ENCODE measurements around the gene IP6K1. TPM values are rescaled to one million over a fixed set of nuclear protein-coding genes. Genes with fewer than 3 reads are reported as not detected.

IP6K1 gene
- total RNA-seq, 1 experiment from 2014 or later: 32.2 TPM

DNA sequence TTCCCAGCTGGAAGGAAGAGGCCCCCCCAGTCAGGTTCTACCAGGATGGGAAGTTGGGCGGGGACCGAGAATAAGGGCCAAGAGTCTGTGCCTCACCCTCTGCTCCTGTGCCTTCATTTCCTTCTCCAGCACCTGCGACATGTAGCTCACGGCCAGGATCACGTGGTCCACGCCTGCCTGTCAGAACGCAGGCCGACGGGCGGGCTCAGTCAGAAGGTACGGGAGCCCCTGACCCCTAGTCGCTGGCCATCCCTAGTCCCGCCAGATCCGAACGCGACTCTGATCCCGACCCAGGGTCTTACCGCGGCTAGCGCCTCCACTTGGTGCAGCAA, 63.1 kb downstream of the IP6K1 start (continued):
- TF ChIP-seq, protein P1, sequence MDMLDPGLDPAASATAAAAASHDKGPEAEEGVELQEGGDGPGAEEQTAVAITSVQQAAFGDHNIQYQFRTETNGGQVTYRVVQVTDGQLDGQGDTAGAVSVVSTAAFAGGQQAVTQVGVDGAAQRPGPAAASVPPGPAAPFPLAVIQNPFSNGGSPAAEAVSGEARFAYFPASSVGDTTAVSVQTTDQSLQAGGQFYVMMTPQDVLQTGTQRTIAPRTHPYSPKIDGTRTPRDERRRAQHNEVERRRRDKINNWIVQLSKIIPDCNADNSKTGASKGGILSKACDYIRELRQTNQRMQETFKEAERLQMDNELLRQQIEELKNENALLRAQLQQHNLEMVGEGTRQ (CRISPR knock-in tag; IDR thresholded peaks at IDR 0.05): peak; percentile 88

GRCh38 chr3:49722896-49723295, 63.4 kb downstream of the IP6K1 start:
- peaks cover 19% of the 10 kb centered on the region for H3K36me3 Mint-ChIP-seq
- H3K4me1 Mint-ChIP-seq: peaks cover 16% of the 10 kb centered on the region
- ATAC-seq (no peak), DNase-seq (ENCODE audit: low spot score) (no peak)
- ChIA-PET CTCF (interaction anchor here (1.0 to 1.3 kb wide), 2 partner anchors 25 to 184 kb away, joined by 3 read pairs; no protein-coding TSS in a partner anchor), POLR2A (no interaction called here)
- H3K4me3 Mint-ChIP-seq: peak overlapping the region; percentile 91
- no peaks in the 10 kb centered on the region for H3K27me3 Mint-ChIP-seq (ENCODE audit: low read depth)
- TF ChIP-seq NR1H2 (CRISPR knock-in tag; IDR thresholded peaks at IDR 0.05) (no peak), NFE2L1 (CRISPR knock-in tag; IDR thresholded peaks at IDR 0.05) (no peak), GABPB1 (CRISPR knock-in tag; IDR thresholded peaks at IDR 0.05) (no peak), NFATC4 (CRISPR knock-in tag; IDR thresholded peaks at IDR 0.05) (no peak), MXD4 (CRISPR knock-in tag; IDR thresholded peaks at IDR 0.05; ENCODE audit: borderline replicate concordance) (no peak), MLX (CRISPR knock-in tag; IDR thresholded peaks at IDR 0.05) (no peak), ATF2 (CRISPR knock-in tag; IDR thresholded peaks at IDR 0.05; ENCODE audit: borderline replicate concordance, low read depth) (no peak), HMGA2 (CRISPR knock-in tag; IDR thresholded peaks at IDR 0.05) (no peak), CBFB (CRISPR knock-in tag; IDR thresholded peaks at IDR 0.05; ENCODE audit: low read depth) (no peak)
- TF ChIP-seq, protein P2, sequence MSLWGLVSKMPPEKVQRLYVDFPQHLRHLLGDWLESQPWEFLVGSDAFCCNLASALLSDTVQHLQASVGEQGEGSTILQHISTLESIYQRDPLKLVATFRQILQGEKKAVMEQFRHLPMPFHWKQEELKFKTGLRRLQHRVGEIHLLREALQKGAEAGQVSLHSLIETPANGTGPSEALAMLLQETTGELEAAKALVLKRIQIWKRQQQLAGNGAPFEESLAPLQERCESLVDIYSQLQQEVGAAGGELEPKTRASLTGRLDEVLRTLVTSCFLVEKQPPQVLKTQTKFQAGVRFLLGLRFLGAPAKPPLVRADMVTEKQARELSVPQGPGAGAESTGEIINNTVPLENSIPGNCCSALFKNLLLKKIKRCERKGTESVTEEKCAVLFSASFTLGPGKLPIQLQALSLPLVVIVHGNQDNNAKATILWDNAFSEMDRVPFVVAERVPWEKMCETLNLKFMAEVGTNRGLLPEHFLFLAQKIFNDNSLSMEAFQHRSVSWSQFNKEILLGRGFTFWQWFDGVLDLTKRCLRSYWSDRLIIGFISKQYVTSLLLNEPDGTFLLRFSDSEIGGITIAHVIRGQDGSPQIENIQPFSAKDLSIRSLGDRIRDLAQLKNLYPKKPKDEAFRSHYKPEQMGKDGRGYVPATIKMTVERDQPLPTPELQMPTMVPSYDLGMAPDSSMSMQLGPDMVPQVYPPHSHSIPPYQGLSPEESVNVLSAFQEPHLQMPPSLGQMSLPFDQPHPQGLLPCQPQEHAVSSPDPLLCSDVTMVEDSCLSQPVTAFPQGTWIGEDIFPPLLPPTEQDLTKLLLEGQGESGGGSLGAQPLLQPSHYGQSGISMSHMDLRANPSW (CRISPR knock-in tag; conservative IDR thresholded peaks at IDR 0.05; ENCODE audit: low read depth): no peak
- H3K27ac Mint-ChIP-seq: peak overlapping the region; percentile 82; the same call in 1 of the 2 replicates
- H3K9me3 Mint-ChIP-seq: no peaks in the 10 kb centered on the region

- TF ChIP-seq MLX (CRISPR knock-in tag; IDR thresholded peaks at IDR 0.05): no peak
- TF ChIP-seq, protein P3, sequence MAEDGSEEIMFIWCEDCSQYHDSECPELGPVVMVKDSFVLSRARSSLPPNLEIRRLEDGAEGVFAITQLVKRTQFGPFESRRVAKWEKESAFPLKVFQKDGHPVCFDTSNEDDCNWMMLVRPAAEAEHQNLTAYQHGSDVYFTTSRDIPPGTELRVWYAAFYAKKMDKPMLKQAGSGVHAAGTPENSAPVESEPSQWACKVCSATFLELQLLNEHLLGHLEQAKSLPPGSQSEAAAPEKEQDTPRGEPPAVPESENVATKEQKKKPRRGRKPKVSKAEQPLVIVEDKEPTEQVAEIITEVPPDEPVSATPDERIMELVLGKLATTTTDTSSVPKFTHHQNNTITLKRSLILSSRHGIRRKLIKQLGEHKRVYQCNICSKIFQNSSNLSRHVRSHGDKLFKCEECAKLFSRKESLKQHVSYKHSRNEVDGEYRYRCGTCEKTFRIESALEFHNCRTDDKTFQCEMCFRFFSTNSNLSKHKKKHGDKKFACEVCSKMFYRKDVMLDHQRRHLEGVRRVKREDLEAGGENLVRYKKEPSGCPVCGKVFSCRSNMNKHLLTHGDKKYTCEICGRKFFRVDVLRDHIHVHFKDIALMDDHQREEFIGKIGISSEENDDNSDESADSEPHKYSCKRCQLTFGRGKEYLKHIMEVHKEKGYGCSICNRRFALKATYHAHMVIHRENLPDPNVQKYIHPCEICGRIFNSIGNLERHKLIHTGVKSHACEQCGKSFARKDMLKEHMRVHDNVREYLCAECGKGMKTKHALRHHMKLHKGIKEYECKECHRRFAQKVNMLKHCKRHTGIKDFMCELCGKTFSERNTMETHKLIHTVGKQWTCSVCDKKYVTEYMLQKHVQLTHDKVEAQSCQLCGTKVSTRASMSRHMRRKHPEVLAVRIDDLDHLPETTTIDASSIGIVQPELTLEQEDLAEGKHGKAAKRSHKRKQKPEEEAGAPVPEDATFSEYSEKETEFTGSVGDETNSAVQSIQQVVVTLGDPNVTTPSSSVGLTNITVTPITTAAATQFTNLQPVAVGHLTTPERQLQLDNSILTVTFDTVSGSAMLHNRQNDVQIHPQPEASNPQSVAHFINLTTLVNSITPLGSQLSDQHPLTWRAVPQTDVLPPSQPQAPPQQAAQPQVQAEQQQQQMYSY (CRISPR knock-in tag; IDR thresholded peaks at IDR 0.05): peak; percentile 39; the same call in 1 of the 2 replicates
- Mint-ChIP-seq H3K27me3 (ENCODE audit: low read depth) (no peaks in the 10 kb centered on the region), H3K9me3 (no peaks in the 10 kb centered on the region), H3K4me1 (peaks cover 16% of the 10 kb centered on the region), H3K36me3 (peaks cover 12% of the 10 kb centered on the region), H3K27ac (no peak overlapping the region), H3K4me3 (peak overlapping the region; percentile 91)
- ATAC-seq (no peak), DNase-seq (ENCODE audit: low spot score) (no peak)
- POLR2A ChIA-PET: no interaction called here
- CTCF ChIA-PET: interaction anchor here (0.9 kb wide), 1 partner anchor 21 kb away, joined by 3 read pairs; no protein-coding TSS in a partner anchor
Measured at GRCh38 chr3:49721896-49722781, 64.2 kb downstream of the IP6K1 start.
